GM19023 (cell line): ENCODE results near the gene CAND2.
"Not testable (repeated sequence)": the region's sequence is repeated elsewhere in the genome, so short reads cannot be mapped to it uniquely, and the experiment has no call there.

Experiments used
- ATAC-seq: cut with Tn5 transposase; IDR thresholded peaks from one replicate; pipeline ENCODE4 v1.9.1; 2021; ENCODE audit warnings: mild to moderate bottlenecking, moderate library complexity; ENCODE audit not compliant: unreplicated experiment

The CAND2 gene

DNA sequence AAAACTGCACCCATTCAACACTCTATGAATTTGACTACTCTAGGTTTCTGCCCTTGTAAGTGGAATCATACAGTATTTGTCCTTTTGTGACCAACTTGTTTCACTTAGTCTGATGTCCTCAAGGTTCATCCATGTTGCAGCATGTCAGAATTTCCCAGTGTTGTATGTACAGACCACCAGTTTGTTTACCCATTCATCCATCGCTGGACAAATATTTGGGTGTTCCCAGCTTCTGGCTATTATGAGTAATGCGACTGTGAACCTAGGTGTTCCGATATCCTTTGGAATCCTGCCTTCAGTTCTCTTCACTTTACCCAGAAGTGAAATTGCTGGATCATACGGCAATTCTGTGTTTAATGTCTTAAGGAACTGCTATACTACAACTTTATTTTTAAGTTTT is 32.3 kb downstream of the CAND2 start:
- no peak for ATAC-seq

DNA sequence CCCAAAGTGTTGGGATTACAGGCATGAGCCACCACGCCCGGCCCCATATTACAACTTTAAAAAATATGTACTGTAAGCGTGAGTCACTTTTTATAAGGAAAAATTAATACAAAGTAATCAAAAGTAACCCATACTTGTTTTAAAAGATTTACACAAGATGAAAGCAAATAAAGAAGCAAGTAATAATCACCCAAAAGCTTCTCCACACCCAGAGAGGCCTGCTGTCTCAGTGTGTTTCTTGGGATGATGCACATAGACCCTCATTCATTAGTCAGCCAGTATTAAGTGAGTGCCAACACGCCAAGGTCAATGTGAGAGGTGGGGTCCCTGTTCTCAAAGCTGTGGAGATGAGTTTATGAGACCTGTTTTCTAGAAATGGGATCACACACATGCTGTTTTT is 32.9 kb downstream of the CAND2 start:
- ATAC-seq = no peak

DNA sequence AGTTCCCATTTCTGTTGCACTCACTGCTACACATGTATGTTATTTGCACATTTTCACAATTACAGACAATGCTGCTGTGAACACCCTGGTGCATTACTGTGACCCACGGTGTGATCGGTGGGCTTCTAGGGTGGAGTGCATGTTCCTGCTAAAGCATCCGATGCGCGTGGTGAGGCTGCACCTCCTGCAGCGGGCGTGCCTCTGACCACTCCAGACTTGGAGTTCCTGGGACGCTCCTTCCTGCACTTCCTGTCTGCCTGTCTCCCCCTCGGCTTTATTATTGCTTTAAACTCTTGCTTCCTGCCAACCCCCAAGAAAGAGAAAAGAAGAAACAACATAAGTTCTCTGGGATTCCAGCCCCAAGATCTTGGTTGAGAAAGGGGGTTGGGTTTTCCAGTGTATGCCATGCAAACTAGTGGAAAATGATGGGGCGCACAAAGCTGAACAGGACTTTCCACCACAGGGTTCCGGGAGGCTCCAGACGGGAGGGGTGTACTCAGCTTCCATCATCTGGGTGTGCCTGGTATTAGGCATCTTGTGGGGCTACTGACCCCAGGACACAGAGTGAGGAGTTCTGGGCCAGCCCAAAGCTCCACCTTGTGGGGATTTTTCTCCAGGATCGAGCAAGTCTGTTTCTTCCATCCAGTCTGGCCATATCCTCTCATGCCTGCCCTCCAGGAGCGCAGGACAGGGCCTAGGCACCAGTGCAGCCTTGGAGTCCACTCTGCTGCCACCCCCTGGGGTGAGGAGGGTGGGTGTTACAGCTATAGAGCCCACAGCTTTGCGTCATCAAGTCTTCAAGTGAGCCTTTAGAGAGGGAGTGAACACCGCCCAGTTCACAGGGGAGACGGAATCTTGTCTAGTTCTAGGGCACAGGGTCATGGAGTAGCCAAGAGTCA is 33.7 kb downstream of the CAND2 start:
- ATAC-seq = no peak

DNA sequence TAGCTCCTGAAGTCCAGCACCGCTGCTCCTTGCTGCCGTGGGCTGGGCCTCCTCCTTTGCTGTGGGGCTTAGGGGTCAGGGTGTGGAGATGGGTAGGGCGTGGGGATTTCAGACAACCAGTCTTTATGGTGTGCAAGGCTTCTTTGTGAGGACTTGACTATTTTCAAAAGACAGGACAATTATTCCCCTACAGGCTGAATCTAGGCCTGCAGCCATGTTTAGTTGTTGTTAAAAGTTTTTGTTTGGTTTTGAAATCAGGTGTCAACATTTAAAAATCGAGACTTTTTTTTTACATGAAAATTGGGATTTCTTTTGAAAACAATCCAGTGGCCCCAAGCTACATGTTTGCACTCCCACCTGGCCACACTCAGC is 34.3 kb downstream of the CAND2 start:
- ATAC-seq = no peak

DNA sequence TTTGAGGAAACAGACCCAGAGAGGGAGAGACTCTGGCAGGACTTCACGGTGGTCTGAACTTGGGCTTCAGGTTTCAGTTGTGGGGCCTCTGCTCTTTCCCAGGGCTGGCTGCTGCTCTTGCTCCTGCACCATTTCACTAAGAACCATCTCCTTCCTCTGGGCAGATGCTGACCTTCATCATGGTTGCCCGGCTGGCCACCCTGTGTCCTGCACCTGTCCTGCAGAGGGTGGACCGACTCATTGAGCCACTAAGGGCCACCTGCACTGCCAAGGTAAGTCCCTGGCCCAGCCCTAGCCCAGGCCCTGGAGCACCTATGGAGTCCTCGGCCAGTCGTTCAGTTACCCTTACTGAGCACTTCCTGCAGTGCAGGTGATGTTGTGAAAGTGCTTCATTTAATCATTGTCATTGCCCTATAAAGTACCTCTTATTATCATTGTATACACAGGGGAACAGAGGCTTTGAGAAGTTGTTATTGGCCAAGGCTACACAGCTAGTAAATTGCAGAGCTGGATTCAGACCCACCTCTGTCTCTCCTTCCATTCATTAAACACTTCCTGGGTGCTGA is 34.9 kb downstream of the CAND2 start:
- no peak for ATAC-seq

DNA sequence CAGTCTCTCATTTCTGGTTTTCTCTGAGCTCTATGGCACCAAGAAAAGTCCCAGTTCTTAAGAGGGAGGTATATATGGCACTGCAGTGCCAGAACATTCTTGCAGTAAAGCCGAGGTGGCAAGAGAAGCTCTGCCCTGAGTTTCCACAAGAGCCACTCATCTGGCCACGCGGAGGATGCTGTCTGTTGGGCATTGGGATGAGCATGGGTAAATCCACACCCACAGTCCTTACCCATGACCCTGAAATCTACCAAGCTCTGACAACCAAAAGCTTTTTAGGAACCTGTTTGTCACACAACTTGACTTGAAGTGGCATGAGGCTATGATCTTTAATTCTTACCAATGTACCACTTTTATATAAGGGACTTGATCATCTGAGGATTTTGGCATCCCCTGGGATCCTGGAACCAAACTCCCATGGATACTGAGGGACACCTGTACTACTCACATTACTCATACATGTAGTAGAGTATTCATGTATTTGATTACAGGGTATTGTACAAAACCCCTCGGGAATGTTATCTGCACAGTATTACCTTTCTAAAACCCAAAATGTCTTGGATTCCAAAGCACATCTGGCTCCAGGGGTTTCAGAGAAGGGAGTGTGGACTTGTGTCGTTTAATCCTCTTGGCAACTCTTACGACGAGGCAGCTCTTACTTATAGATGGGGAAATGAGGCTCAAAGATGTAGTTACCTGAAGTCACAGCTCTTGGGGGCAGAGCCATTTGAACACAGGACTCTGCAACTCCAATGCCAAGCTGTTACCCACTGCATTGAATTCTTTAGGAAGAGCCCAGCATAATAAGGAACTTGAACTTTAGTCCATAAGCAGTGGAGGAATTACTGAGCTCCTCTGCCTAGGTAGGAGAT is 36.1 kb downstream of the CAND2 start:
- ATAC-seq = no peak

DNA sequence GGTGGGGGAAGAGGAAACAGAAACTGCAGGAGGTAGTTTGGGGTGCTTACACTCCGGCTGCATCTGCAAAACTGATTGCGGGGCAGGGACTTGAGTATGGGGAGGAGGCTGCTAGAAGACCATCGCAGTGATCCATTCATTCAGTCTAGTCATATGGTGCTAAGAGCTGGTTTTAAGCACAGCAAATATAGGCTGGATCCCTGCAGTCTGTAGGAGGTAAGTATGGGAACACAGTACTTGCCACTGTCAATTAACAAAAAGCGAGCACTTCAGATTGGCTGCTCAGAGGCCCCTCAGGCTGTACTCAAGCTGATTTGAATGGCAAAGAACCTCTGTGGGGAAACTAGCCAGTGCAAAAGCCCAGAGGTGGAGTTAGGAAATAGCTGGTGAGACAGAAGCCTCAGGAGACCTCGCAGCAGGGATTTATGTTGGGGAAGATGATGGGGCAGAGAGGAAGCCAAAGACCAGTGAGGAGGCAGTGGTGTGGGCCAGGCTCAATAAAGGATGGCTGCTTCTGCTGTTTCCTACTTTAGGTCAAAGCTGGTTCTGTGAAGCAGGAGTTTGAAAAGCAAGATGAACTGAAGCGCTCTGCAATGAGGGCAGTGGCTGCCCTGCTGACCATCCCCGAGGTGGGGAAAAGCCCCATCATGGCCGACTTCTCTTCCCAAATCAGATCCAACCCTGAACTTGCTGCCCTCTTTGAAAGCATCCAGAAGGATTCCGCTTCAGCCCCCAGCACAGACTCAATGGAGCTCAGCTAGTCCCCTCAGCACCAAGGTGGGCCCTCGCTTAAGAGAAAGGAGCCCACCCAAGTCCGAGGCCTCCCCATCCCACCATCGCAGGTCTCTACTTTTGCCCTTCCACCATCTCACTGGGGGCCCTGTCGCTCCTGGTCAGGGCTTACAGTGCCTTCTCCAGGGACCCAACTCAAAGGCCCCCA is 37.0 kb downstream of the CAND2 start:
- no peak for ATAC-seq

DNA sequence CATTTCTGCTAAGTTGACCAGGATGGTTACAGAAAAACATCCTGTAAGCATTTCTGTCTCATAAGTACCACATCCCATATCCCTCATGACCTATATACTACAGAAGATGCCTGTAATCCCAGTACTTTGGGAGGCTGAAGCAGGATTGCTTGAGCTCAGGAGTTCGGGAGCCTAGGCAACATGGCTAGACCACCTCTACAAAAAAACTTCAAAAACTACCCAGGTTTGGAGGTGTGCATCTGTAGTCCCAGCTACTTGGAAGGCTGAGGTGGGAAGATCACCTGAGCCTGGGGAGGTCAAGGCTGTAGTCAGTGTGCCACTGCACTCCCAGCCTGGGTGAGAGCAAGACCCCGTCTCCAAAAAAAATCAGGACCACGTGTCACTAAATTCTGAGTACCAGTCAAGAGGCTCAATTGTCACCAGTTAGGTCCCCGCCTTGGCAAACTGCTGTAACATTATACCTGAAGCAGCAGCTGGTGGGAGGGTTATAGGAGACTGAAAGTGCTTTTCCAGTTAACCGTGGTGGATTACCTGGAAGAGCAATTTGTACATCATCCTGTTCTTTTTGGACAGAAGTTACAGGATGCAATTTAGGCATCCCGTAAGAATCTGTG is 38.7 kb downstream of the CAND2 start:
- no peak for ATAC-seq

DNA sequence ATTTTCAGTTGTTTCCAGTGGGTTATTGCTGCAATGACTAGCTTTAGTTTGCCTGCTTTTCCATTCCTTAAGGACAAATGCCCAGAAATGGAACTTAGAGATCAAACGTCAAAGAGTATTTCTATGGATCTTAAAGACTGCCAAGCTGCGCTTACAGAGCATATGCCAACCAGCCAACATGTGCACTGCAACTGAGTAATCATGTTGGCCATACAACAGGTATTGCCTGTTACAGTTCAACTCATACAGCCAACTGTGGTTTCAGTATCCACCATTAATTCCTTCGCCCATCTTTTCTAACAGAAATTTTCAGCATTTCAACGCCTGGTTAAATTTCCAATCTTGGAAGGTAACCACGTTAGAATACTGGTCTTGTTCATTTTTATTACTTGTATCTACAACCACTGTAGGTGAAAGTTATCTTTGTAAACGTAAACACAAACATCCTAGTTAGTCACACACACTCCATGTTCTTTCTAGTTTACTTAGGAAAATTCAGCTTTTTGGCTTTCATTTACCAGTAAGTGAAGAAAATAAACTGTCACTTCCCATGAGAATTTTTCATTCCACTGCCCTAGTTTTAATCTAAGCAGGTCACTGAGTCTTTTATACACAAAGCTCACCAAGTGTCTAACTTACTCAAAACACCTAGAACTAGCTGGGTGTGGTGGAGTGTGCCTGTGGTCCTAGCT is 41.0 kb downstream of the CAND2 start:
- ATAC-seq = no peak

DNA sequence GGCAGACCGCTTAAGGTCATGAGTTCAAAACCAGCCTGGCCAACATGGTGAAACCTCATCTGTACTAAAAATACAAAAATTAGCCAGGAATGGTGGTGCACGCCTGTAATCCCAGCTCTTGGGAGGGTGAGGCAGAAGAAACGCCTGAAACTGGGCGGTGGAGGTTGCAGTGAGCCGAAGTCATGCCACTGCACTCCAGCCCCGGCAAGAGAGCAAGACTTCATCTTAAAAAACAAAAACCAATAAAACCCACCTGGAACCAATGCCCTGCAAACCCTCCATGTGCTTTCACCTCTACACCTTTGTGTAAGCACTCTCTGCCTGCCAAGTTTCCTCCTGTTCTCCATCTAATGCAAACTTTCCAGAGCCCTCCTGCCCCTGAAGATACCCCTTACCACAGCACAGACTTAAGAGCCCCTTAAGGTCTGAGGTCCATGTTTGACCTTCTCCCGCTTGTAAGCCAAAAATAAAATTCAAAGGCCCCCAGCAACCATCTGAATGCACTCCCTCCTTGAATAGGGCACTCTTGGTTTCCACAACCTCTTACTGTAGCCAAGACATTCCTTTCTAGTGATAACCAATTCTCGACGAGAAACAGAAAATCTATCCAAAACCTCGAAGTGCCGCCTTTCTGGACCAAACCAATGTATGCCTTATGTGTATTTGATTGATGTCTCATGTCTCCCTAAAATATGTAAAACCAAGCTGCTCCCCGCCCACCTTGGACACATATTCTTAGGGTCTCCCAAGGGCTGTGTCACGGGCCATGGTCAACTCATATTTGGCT is 41.9 kb downstream of the CAND2 start:
- no peak for ATAC-seq

DNA sequence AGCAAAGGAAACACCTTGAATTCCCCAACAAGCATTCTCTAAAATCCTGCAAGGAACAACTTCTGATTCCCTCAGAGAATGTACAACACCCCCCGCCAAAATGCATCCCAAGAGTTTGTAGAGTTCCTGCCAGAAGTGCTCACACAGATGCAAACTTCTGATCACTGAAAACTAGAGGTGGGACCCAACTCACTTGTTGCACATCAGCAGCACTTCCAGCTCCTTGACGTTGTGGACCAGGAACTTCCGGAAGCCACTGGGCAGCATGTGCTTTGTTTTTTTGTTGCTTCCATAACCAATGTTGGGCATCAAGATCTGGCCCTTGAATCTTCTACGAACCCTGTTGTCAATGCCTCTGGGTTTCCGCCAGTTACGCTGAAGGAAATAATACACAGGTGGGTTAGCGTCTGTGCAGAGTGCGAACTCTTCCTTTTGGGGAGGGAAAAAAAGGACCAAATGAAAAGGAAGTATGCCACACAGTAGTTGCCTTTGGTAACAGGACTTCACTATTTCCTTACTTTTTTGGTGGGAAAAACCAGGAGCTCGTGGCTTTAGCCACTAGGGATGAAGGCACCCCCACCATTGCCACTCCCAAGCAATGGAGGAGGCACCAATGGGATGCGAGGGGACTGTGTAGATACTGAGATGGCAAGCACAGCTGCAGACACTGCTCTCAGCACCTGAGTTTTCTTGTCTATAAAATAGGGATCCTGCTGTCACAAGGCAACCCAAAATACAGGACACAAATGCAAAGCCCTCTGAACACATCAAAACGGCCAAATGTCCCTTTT is 42.9 kb downstream of the CAND2 start:
- ATAC-seq = no peak

DNA sequence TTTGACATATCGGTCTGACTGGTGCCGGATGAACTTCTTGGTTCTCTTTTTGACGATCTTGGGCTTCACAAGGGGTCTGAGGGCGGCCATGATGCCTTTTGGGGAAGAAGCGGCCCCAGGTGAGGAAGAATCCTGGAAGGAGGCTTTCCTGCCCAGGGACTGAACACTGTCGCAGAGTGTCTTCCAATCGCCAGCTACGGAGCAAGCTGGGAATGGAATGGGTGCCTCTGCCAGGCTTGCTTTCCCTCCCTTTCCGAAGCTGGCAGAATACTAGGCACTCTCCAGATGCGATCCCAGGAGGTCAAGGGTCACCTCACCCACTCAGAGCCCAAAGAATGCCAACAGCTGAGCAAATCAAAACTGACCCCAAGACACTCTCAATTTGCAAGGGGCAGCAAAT is 43.7 kb downstream of the CAND2 start:
- ATAC-seq = not testable (repeated sequence)

DNA sequence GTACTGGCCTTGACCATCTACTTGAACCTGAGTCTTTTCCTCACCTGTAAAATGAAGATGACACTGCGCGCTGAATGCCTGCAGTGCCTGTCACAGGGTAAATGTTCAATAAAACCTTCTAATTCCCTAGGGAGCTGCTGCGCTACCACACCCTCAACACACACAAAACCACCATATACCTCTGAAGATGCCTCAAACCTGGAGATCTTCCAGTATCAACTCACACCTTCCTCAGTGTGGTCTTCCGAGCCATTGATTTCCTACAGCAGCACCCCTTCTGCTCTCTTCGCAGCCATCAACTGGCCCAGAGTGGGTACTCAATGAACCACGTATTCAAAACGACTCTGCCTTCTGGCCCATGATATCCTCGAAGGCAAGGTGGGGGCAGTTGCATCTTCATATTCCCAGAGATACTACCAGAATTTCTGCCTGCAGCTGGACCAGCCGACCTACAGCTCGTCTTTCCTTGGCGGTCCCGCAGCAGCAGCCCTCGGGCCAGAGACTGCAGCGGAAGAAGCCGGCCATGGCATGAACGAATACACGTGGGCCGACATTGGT is 44.2 kb downstream of the CAND2 start:
- peak; percentile 46 for ATAC-seq

DNA sequence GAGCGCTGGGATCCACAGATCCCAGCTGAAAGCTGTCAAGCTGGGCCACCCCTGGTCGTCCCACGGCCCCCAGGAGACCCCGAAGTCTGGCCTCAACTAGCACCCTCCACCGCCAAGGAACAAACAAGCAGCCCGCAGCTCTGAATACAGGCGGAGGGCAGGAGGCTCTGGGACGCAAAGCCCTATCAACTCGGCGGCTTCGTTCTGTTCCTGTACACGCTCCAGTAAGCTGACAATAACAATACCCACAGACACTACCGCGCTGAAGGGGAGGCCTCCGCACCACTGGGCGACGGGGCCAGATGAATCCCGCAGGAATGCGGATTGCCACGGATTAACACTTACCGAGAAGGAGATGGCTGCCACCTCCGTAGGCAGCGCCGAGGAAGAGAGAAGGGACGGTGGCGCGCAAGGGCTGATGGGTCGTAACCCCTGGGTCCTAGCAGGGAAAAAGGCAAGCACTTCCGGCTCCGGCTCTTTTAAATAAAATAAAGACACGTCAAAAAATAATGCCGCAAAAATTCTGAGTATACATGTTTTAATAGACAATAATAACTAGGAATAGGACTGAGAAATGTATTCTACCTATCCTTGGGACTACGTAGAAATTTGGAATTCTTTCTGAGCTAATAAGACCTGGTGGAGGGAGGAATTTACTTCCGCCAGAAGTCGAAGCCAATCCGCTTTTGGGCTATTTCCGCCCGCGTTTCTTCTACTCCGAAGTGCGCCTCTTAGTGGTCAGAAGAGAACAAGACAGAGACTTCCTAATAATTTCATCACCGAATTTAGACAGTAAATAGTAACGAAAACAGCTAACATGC is 44.9 kb downstream of the CAND2 start, which contains the start of gene RPL32:
Gene RPL32, minus strand, starts transcription at position 417 of the 821 bp plus-strand sequence. CDS start 1,328 bp downstream, outside the sequence.
- ATAC-seq = peak; percentile 88

DNA sequence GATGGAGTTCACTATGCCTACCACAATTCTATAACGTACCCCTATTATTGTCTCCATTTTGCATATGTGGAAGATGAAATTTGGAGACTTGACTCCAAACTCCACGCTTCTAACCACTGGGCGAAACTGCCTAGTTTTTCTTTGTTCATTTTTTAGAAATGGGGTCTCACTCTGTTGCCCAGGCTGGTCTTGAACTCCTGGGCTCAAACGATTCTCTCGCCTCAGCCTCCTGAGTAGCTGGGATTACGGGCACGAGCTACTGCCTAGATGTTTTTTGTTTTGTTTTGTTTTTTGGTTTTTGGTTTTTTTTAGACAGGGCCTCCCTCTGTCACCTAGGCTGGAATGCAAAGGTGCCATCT is 45.5 kb downstream of the CAND2 start:
- no peak for ATAC-seq

DNA sequence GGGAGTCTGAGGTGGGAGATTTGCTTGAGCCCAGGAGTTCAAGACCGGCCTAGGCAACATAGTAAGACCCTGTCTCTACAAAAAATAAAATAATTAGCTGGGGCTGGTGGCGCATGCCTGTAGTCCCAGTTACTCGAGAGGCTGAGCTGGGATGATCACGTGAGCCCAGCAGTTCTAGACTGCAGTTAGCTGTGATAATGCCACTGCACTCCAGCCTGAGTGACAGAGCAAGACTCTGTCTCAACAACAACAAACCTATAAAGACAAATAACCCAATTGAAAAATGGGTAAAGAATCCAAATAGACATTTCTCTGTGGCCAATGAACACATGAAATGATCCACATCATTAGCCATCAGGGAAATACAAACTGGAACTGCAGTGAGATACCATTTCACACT is 46.0 kb downstream of the CAND2 start:
- no peak for ATAC-seq

DNA sequence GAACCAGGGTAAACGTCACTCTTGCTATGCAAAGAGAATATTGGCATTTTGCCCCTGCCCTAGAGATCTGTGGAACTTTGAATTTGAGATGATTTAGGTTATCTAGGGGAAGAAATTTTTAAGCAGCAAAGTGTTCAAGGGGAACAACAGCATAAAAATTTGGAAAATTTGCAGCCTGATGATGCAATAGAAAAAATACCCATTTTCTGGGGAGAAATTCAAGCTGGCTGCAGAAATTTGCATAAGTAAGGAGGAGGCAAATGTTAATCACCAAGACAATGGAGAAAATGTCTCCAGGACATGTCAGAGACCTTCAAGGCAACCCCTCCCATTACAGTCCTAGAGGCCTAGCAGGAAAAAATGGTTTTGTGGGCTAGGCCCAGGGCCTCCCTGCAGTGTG is 49.3 kb downstream of the CAND2 start:
- no peak for ATAC-seq
